ENCODE measurements around the gene EFCAB9. TPM values are rescaled to one million over a fixed set of nuclear protein-coding genes. Genes with fewer than 3 reads are reported as not detected.

The EFCAB9 gene
- total and polyA plus RNA-seq, 2 of the 13 experiments (the other 11 are each of a cell fraction or from before 2014, with no cell fraction given): not detected

- H3K27me3 ChIP-seq (ENCODE audit: control insufficient read depth in 1 of 2, insufficient read depth in 2 of 2, low read length in 2 of 2): no peaks in the 10 kb centered on the region
- POLR2A ChIA-PET: no interaction called here
- CTCF ChIA-PET (ENCODE audit: low intra/inter-chr PET ratio, low total read pairs): no interaction called here
- no peak overlapping the region for H3K4me3 ChIP-seq (replicated peaks in 1 of 3; ENCODE audit: insufficient read depth in 1 of 3, low read depth in 2 of 3, low read length in 3 of 3)
- WGBS (ENCODE audit: low lambda C conversion rate): 98% methylated on average over 10 of the region's 10 CpGs
- H3K27ac ChIP-seq (ENCODE audit: extremely low read length, insufficient read depth, low read length): no peak overlapping the region
- H2AFZ ChIP-seq (ENCODE audit: low read length): no peak overlapping the region
- H3K36me3 ChIP-seq (replicated peaks in 1 of 2; ENCODE audit: control insufficient read depth in 1 of 2, insufficient read depth in 2 of 2, low read length in 2 of 2): peaks cover 6 to 42% of the 10 kb centered on the region in 2 experiments
- DNase-seq (ENCODE audit: low spot score) (no peak), ATAC-seq (no peak), FAIRE-seq (no peak)
- H3K9ac ChIP-seq (ENCODE audit: insufficient read depth, low read depth, low read length): no peak overlapping the region
- BruUV-seq (replicated peaks): no TSS peak
- no peaks in the 10 kb centered on the region for H4K20me1 ChIP-seq (ENCODE audit: insufficient read depth, low read length)
- H3K4me1 ChIP-seq (ENCODE audit: insufficient read depth, low read length): no peaks in the 10 kb centered on the region
- H3K9me3 ChIP-seq (ENCODE audit: low read length): peaks cover 2% of the 10 kb centered on the region; the same call in 1 of the 2 replicates
- intact Hi-C loops (cut with micrococcal nuclease; ENCODE audit: unreplicated experiment) (no loop called here), in situ Hi-C loops (cut with HindIII; ENCODE audit: extremely low pct_ligation_motif_present, low pct_unique_long_range_greater_than_20kb) (no loop called here)
- H3K4me2 ChIP-seq (ENCODE audit: low read depth, low read length): no peak overlapping the region
- TF ChIP-seq KDM1A (CRISPR knock-in tag; IDR thresholded peaks at IDR 0.05) (no peak), HCFC1 (IDR thresholded peaks at IDR 0.05; ENCODE audit: low read depth, low read length) (no peak), LCORL (IDR thresholded peaks at IDR 0.05) (no peak), LCORL (CRISPR knock-in tag; IDR thresholded peaks at IDR 0.05) (no peak), HMG20A (CRISPR knock-in tag; IDR thresholded peaks at IDR 0.05; ENCODE audit: borderline replicate concordance) (no peak), HOXA7 (CRISPR knock-in tag; IDR thresholded peaks at IDR 0.05) (no peak), FOXO4 (CRISPR knock-in tag; conservative IDR thresholded peaks at IDR 0.05) (no peak), ZNF343 (CRISPR knock-in tag; IDR thresholded peaks at IDR 0.05) (no peak), SIX4 (CRISPR knock-in tag; IDR thresholded peaks at IDR 0.05) (no peak), PITX1 (CRISPR knock-in tag; IDR thresholded peaks at IDR 0.05) (no peak), ETV5 (CRISPR knock-in tag; IDR thresholded peaks at IDR 0.05; ENCODE audit: borderline replicate concordance) (no peak), TRIM24 (CRISPR knock-in tag; IDR thresholded peaks at IDR 0.05) (no peak), ZNF460 (CRISPR knock-in tag; IDR thresholded peaks at IDR 0.05; ENCODE audit: borderline replicate concordance) (no peak), NR2F2 (IDR thresholded peaks at IDR 0.05; ENCODE audit: borderline replicate concordance, low read depth) (no peak), ZNF749 (CRISPR knock-in tag; IDR thresholded peaks at IDR 0.05; ENCODE audit: borderline replicate concordance) (no peak), AHR (CRISPR knock-in tag; IDR thresholded peaks at IDR 0.05) (no peak), ZNF317 (CRISPR knock-in tag; IDR thresholded peaks at IDR 0.05) (no peak)
- TF ChIP-seq, protein P1, sequence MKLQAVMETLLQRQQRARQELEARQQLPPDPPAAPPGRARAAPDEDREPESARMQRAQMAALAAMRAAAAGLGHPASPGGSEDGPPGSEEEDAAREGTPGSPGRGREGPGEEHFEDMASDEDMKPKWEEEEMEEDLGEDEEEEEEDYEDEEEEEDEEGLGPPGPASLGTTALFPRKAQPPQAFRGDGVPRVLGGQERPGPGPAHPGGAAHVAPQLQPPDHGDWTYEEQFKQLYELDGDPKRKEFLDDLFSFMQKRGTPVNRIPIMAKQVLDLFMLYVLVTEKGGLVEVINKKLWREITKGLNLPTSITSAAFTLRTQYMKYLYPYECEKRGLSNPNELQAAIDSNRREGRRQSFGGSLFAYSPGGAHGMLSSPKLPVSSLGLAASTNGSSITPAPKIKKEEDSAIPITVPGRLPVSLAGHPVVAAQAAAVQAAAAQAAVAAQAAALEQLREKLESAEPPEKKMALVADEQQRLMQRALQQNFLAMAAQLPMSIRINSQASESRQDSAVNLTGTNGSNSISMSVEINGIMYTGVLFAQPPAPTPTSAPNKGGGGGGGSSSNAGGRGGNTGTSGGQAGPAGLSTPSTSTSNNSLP (IDR thresholded peaks at IDR 0.05; ENCODE audit: low read depth, low read length): no peak
- TF ChIP-seq, protein P2, sequence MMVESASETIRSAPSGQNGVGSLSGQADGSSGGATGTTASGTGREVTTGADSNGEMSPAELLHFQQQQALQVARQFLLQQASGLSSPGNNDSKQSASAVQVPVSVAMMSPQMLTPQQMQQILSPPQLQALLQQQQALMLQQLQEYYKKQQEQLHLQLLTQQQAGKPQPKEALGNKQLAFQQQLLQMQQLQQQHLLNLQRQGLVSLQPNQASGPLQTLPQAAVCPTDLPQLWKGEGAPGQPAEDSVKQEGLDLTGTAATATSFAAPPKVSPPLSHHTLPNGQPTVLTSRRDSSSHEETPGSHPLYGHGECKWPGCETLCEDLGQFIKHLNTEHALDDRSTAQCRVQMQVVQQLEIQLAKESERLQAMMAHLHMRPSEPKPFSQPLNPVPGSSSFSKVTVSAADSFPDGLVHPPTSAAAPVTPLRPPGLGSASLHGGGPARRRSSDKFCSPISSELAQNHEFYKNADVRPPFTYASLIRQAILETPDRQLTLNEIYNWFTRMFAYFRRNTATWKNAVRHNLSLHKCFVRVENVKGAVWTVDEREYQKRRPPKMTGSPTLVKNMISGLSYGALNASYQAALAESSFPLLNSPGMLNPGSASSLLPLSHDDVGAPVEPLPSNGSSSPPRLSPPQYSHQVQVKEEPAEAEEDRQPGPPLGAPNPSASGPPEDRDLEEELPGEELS (CRISPR knock-in tag; IDR thresholded peaks at IDR 0.05): no peak
- H3K79me2 ChIP-seq (ENCODE audit: insufficient read depth, low read length): peaks cover 2% of the 10 kb centered on the region
Observed at GRCh38 chr5:172223901-172224873, 30.2 kb downstream of the EFCAB9 start.
